MM.1S (cell line): ENCODE data around the gene PKD1L1.

Source experiments
- DNase-seq: peaks from one replicate; pipeline ENCODE4 v3.0.0-alpha.2; 2015
- H2AFZ ChIP-seq: fragments of 300-600 bp; sonication (generic); 2 replicates; pipeline ENCODE4 v1.6.0; 2016; ENCODE audit warnings: antibody characterized with exemption, low read length
- H3F3A ChIP-seq: fragments of 300-600 bp; sonication (generic); 2 replicates; pipeline ENCODE4 v1.6.1; 2016; ENCODE audit warnings: mild to moderate bottlenecking, antibody characterized with exemption, low read length, moderate library complexity, mixed read lengths; ENCODE audit not compliant: insufficient read depth
- H3K27ac ChIP-seq: fragments of 300-600 bp; sonication (generic); 2 replicates; pipeline ENCODE4 v1.5.1; 2016; ENCODE audit warnings: mild to moderate bottlenecking, low read length
- H3K27me3 ChIP-seq: fragments of 300-600 bp; sonication (generic); replicated peaks from 2 replicates; pipeline ENCODE4 v1.6.0; 2016; ENCODE audit warnings: low read length; ENCODE audit not compliant: insufficient read depth
- H3K36me3 ChIP-seq: fragments of 300-600 bp; sonication (generic); replicated peaks from 2 replicates; pipeline ENCODE4 v1.6.1; 2016; ENCODE audit warnings: mild to moderate bottlenecking, low read length, mixed read lengths; ENCODE audit not compliant: insufficient read depth
- H3K4me1 ChIP-seq: fragments of 300-600 bp; sonication (generic); 2 replicates; pipeline ENCODE4 v1.6.1; 2016; ENCODE audit warnings: low read length, mixed read lengths
- H3K4me2 ChIP-seq: fragments of 300-600 bp; sonication (generic); 2 replicates; pipeline ENCODE4 v1.6.0; 2016; ENCODE audit warnings: low read depth, low read length
- H3K4me3 ChIP-seq: fragments of 300-600 bp; sonication (generic); 2 replicates; pipeline ENCODE4 v1.5.1; 2016; ENCODE audit warnings: low read length, mixed read lengths
- H3K79me2 ChIP-seq: fragments of 300-600 bp; sonication (generic); 2 replicates; pipeline ENCODE4 v1.6.1; 2016; ENCODE audit warnings: mixed run types, low read length, mixed read lengths
- H3K9ac ChIP-seq: fragments of 300-600 bp; sonication (generic); 2 replicates; pipeline ENCODE4 v1.6.1; 2016; ENCODE audit warnings: low read length, mixed read lengths
- H3K9me2 ChIP-seq: fragments of 300-600 bp; sonication (generic); replicated peaks from 2 replicates; pipeline ENCODE4 v1.6.1; 2016; ENCODE audit warnings: mild to moderate bottlenecking, low read length, mixed read lengths; ENCODE audit not compliant: insufficient read depth
- H3K9me3 ChIP-seq: fragments of 300-600 bp; sonication (generic); replicated peaks from 2 replicates; pipeline ENCODE4 v1.6.1; 2016; ENCODE audit warnings: mild to moderate bottlenecking, low read length, mixed read lengths; ENCODE audit not compliant: insufficient read depth
- H4K20me1 ChIP-seq: fragments of 300-600 bp; sonication (generic); 2 replicates; pipeline ENCODE4 v1.6.1; 2016; ENCODE audit warnings: mild to moderate bottlenecking, low read length, moderate library complexity, mixed read lengths; ENCODE audit not compliant: insufficient read depth
- EZH2 ChIP-seq: fragments of 300-600 bp; sonication (generic); optimal IDR thresholded peaks from 2 replicates; pipeline ENCODE3; 2017; ENCODE audit warnings: low read depth, mild to moderate bottlenecking, antibody characterized with exemption, low read length, mixed read lengths
- EZH2phosphoT487 ChIP-seq: fragments of 300-600 bp; sonication (generic); IDR thresholded peaks from 2 replicates; pipeline ENCODE4 v1.6.1; 2018; ENCODE audit warnings: antibody characterized with exemption, low read length
- TF ChIP-seq, protein P1 (sequence below): fragments of 300-600 bp; sonication (generic); IDR thresholded peaks from 2 replicates; pipeline ENCODE4 v1.5.1; 2016; ENCODE audit warnings: antibody characterized with exemption, low read length, mixed read lengths

PKD1L1 gene

GRCh38 chr7:47735431-47736345, 212.6 kb downstream of the PKD1L1 start:
- Histone ChIP-seq H3K9ac (no peak overlapping the region), H3K27ac (no peak overlapping the region), H2AFZ (no peak overlapping the region), H3K4me3 (no peak overlapping the region), H3K4me1 (no peaks in the 10 kb centered on the region), H3K36me3 (no peaks in the 10 kb centered on the region), H4K20me1 (no peaks in the 10 kb centered on the region), H3K9me2 (no peaks in the 10 kb centered on the region), H3K27me3 (no peaks in the 10 kb centered on the region), H3F3A (no peaks in the 10 kb centered on the region), H3K4me2 (no peak overlapping the region), H3K79me2 (no peaks in the 10 kb centered on the region), H3K9me3 (no peaks in the 10 kb centered on the region)
- TF ChIP-seq EZH2phosphoT487: no peak
- TF ChIP-seq EZH2: no peak
- TF ChIP-seq, protein P1, sequence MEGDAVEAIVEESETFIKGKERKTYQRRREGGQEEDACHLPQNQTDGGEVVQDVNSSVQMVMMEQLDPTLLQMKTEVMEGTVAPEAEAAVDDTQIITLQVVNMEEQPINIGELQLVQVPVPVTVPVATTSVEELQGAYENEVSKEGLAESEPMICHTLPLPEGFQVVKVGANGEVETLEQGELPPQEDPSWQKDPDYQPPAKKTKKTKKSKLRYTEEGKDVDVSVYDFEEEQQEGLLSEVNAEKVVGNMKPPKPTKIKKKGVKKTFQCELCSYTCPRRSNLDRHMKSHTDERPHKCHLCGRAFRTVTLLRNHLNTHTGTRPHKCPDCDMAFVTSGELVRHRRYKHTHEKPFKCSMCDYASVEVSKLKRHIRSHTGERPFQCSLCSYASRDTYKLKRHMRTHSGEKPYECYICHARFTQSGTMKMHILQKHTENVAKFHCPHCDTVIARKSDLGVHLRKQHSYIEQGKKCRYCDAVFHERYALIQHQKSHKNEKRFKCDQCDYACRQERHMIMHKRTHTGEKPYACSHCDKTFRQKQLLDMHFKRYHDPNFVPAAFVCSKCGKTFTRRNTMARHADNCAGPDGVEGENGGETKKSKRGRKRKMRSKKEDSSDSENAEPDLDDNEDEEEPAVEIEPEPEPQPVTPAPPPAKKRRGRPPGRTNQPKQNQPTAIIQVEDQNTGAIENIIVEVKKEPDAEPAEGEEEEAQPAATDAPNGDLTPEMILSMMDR: no peak
- no peak for DNase-seq

DNA sequence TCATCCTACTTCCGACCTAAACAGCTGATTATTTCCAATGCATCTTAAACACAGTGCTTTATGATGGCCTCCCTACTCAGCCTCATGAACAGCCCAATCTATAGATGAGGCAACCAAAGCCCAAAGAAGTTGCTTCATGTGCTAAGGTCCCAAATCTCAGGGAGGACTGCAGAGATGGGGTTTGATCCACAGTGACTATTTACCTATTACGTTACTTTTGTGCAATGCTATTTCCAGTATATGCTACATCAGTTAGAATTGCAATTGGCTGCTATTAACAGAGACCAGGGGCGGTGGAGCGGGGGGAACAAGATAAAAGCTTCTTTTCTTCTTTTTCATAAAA, 213.3 kb downstream of the PKD1L1 start:
- Histone ChIP-seq H3K4me3 (no peak overlapping the region), H4K20me1 (no peaks in the 10 kb centered on the region), H3K4me2 (no peak overlapping the region), H3K79me2 (no peaks in the 10 kb centered on the region), H3K9ac (no peak overlapping the region), H3K9me3 (no peaks in the 10 kb centered on the region), H3K27ac (no peak overlapping the region), H3F3A (no peaks in the 10 kb centered on the region), H3K9me2 (no peaks in the 10 kb centered on the region), H2AFZ (no peak overlapping the region), H3K27me3 (no peaks in the 10 kb centered on the region), H3K4me1 (no peaks in the 10 kb centered on the region), H3K36me3 (no peaks in the 10 kb centered on the region)
- no peak for DNase-seq
- TF ChIP-seq EZH2phosphoT487 (no peak), EZH2 (no peak)
- TF ChIP-seq, protein P1: no peak

- no peaks in the 10 kb centered on the region for H3K27me3 ChIP-seq
- H3K9me2 ChIP-seq: no peaks in the 10 kb centered on the region
- H3K9me3 ChIP-seq: no peaks in the 10 kb centered on the region
- no peak for DNase-seq
- H2AFZ ChIP-seq: no peak overlapping the region
- no peaks in the 10 kb centered on the region for H3K36me3 ChIP-seq
- no peak overlapping the region for H3K4me3 ChIP-seq
- TF ChIP-seq EZH2phosphoT487 (no peak), EZH2 (no peak)
- TF ChIP-seq, protein P1: no peak
- H3F3A ChIP-seq: no peaks in the 10 kb centered on the region
- no peaks in the 10 kb centered on the region for H4K20me1 ChIP-seq
- no peaks in the 10 kb centered on the region for H3K79me2 ChIP-seq
- no peak overlapping the region for H3K9ac ChIP-seq
- no peaks in the 10 kb centered on the region for H3K4me1 ChIP-seq
- no peak overlapping the region for H3K4me2 ChIP-seq
- H3K27ac ChIP-seq: no peak overlapping the region
Observed at GRCh38 chr7:47734287-47734948, 213.8 kb downstream of the PKD1L1 start.
